GM12878 (cell line): ENCODE measurements around the gene CALML4. TPM values are rescaled to one million over a fixed set of nuclear protein-coding genes. Genes with fewer than 3 reads are reported as not detected.

Experiments used
- ATAC-seq: fragments of 200-7000 bp; cut with Tn5 transposase; 3 replicates; pipeline ENCODE4 v1.9.1; 2020; ENCODE audit warnings: mild to moderate bottlenecking, moderate library complexity
- BruUV-seq: library from RNA; stranded (reverse); fragments of 400-500 nt; replicated peaks from 2 replicates; lab custom pipeline; 2021; lab: Mats Ljungman, UMichigan
- CTCF ChIA-PET: fragments of 300-600 bp; sonication (Branson Sonifier 250); formaldehyde crosslinking; extraction: SDS; loops from one replicate; lab custom pipeline; 2021; ENCODE audit warnings: inconsistent platforms; lab: Yijun Ruan, JAX
- POLR2A ChIA-PET: fragments of 350-600 bp; formaldehyde crosslinking; extraction: SDS; loops from one replicate; lab custom pipeline; 2021; ENCODE audit warnings: inconsistent platforms; lab: Charles Lee
- RAD21 ChIA-PET: fragments of 300-600 bp; sonication (Branson Sonifier 250); formaldehyde crosslinking; loops from one replicate; lab custom pipeline; 2023; ENCODE audit warnings: antibody characterized with exemption; ENCODE audit not compliant: unreplicated experiment; lab: Charles Lee
- SMC1A ChIA-PET: fragments of 300-600 bp; sonication (Branson Sonifier 250); formaldehyde crosslinking; loops from one replicate; lab custom pipeline; 2023; ENCODE audit not compliant: unreplicated experiment, uncharacterized antibody; lab: Charles Lee
- DNase-seq: peaks from one replicate; pipeline ENCODE4 v3.0.0-alpha.2; 2011; ENCODE audit warnings: low read depth, low spot score
- FAIRE-seq: peaks from 3 replicates; lab custom pipeline; 2011; peaks lifted over from hg19 to GRCh38; lab: Jason Lieb, UNC
- H2AFZ ChIP-seq: 2 replicates; pipeline ENCODE4 v1.6.0; 2011; ENCODE audit warnings: low read depth, low read length, control low read depth; ENCODE audit not compliant: control insufficient read depth
- H3K27ac ChIP-seq: 2 replicates; pipeline ENCODE4 v1.5.1; 2011; ENCODE audit warnings: control low read depth; ENCODE audit not compliant: control insufficient read depth, insufficient read depth
- H3K27me3 ChIP-seq, 2 experiments: replicated peaks in 1 of 2; 2 replicates each; pipeline versions ENCODE4 v1.6.0 to v1.6.1; 2011; ENCODE audit warnings: low read length in 1 of 2; ENCODE audit not compliant: control insufficient read depth in 2 of 2, insufficient read depth in 2 of 2
- H3K36me3 ChIP-seq, 2 experiments: 2 replicates each; pipeline ENCODE4 v1.5.1; 2011; ENCODE audit warnings: low read length in 1 of 2; ENCODE audit not compliant: control insufficient read depth in 2 of 2, insufficient read depth in 2 of 2
- H3K4me1 ChIP-seq: 2 replicates; pipeline ENCODE4 v1.6.1; 2011; ENCODE audit warnings: mild to moderate bottlenecking, low read length, moderate library complexity, mixed read lengths; ENCODE audit not compliant: control insufficient read depth, insufficient read depth
- H3K4me2 ChIP-seq: 2 replicates; pipeline ENCODE4 v1.6.0; 2011; ENCODE audit warnings: control low read depth; ENCODE audit not compliant: control insufficient read depth, insufficient read depth
- H3K4me3 ChIP-seq: fragments of 200-600 bp; sonication (generic); 2 replicates; pipeline ENCODE4 v1.5.1; 2016
- H3K79me2 ChIP-seq: 2 replicates; pipeline ENCODE4 v1.6.0; 2011; ENCODE audit warnings: low read length; ENCODE audit not compliant: control insufficient read depth, insufficient read depth
- H3K9ac ChIP-seq: 2 replicates; pipeline ENCODE4 v1.8.0; 2011; ENCODE audit warnings: low read length, control low read depth, mixed read lengths; ENCODE audit not compliant: control insufficient read depth, insufficient read depth
- H3K9me3 ChIP-seq: replicated peaks from 3 replicates; pipeline ENCODE4 v1.5.1; 2011; ENCODE audit warnings: mild to moderate bottlenecking, low read length; ENCODE audit not compliant: control insufficient read depth, insufficient read depth
- H4K20me1 ChIP-seq: 2 replicates; pipeline ENCODE4 v1.6.0; 2011; ENCODE audit not compliant: control insufficient read depth, insufficient read depth
- KAT2A ChIP-seq: conservative IDR thresholded peaks from 2 replicates; pipeline ENCODE4 v1.6.1; 2011; ENCODE audit warnings: low read depth, low read length; ENCODE audit not compliant: control insufficient read depth
- NR2C2 ChIP-seq: IDR thresholded peaks from 2 replicates; pipeline ENCODE4 v1.6.1; 2011; ENCODE audit warnings: borderline replicate concordance, low read depth; ENCODE audit not compliant: control insufficient read depth, insufficient read length
- NR2F1 ChIP-seq: fragments of 450-650 bp; conservative IDR thresholded peaks from 2 replicates; pipeline ENCODE4 v1.6.1; 2017; ENCODE audit warnings: mild to moderate bottlenecking
- RFX5 ChIP-seq: IDR thresholded peaks from 2 replicates; pipeline ENCODE4 v1.6.1; 2011; ENCODE audit warnings: low read depth, low read length, improper control_type of control experiment
- SIX5 ChIP-seq: IDR thresholded peaks from 2 replicates; pipeline ENCODE4 v1.6.1; 2011; ENCODE audit warnings: mild to moderate bottlenecking, low read depth, low read length, moderate library complexity; ENCODE audit not compliant: severe bottlenecking
- SREBF2 ChIP-seq: IDR thresholded peaks from 2 replicates; pipeline ENCODE4 v1.6.1; 2012; ENCODE audit warnings: mild to moderate bottlenecking, low read length
- YBX1 ChIP-seq: fragments of 450-650 bp; IDR thresholded peaks from 2 replicates; pipeline ENCODE4 v1.6.1; 2016; ENCODE audit warnings: antibody characterized with exemption
- ZNF207 ChIP-seq: fragments of 450-650 bp; IDR thresholded peaks from 2 replicates; pipeline ENCODE4 v1.6.1; 2014; ENCODE audit warnings: antibody characterized with exemption, mild to moderate bottlenecking, borderline replicate concordance
- WGBS: methylation state at CpG from one replicate; pipeline ENCODE4 v1.1.6; 2016; ENCODE audit warnings: low lambda C conversion rate; ENCODE audit not compliant: insufficient replicate concordance, insufficient coverage; ENCODE audit errors: missing lambda C conversion rate; 5-methylcytosine and 5-hydroxymethylcytosine counted together
- in situ Hi-C: fragments of 300-500 bp; cut with MboI; formaldehyde crosslinking; loops from 9 replicates; pipeline ENCODE4 v1.14.3; 2018; ENCODE audit warnings: mixed read lengths
- intact Hi-C: fragments of 100-400 bp; cut with micrococcal nuclease; formaldehyde crosslinking; loops from one replicate; pipeline ENCODE4 v1.14.2; 2022; ENCODE audit not compliant: unreplicated experiment
- polyA plus RNA-seq, 11 experiments: library from polyadenylated mRNA; depleted of rRNA in 4 of 11; unstranded in 6 of 11; stranded (reverse) in 5 of 11; fragments of >200 nt; fragmentation: Nextera tagmentation in 4 of 11; fragmentation: Illumina TruSeq in 1 of 11; extraction: Ambion mirVana in 4 of 11; extraction: Trizol in 1 of 11; gene quantifications; 1 replicate in 1 of 11; 2 replicates in 10 of 11; pipeline versions ENCODE4 v1.2.1 to v1.2.3, GENCODE V29; 2011 to 2016; ENCODE audit warnings: inconsistent platforms in 2 of 11, missing spikeins in 2 of 11, low read depth in 1 of 11
- total RNA-seq, 4 experiments: library from RNA; depleted of rRNA in 3 of 4; stranded (reverse); fragments of >200 nt in 3 of 4; fragmentation: Illumina TruSeq in 1 of 4; extraction: Trizol in 1 of 4; gene quantifications; 2 replicates each; pipeline versions ENCODE4 v1.2.1 to v1.2.3, GENCODE V29; 2013 to 2021
- TF ChIP-seq, protein P1 (sequence below): IDR thresholded peaks from 2 replicates; pipeline ENCODE4 v1.6.1; 2011; ENCODE audit warnings: borderline replicate concordance, low read depth, mild to moderate bottlenecking, moderate library complexity, mixed read lengths, low read length; ENCODE audit not compliant: insufficient read depth; ENCODE audit errors: extremely low read length
- TF ChIP-seq, protein P2 (sequence below): fragments of 450-650 bp; IDR thresholded peaks from 2 replicates; pipeline ENCODE4 v1.6.1; 2014; ENCODE audit warnings: mild to moderate bottlenecking

CALML4 gene
- total and polyA plus RNA-seq, 10 of the 15 experiments (the other 5 are each of a cell fraction or from before 2014, with no cell fraction given), result 1.7 to 15.9 (median 5.1) TPM

DNA sequence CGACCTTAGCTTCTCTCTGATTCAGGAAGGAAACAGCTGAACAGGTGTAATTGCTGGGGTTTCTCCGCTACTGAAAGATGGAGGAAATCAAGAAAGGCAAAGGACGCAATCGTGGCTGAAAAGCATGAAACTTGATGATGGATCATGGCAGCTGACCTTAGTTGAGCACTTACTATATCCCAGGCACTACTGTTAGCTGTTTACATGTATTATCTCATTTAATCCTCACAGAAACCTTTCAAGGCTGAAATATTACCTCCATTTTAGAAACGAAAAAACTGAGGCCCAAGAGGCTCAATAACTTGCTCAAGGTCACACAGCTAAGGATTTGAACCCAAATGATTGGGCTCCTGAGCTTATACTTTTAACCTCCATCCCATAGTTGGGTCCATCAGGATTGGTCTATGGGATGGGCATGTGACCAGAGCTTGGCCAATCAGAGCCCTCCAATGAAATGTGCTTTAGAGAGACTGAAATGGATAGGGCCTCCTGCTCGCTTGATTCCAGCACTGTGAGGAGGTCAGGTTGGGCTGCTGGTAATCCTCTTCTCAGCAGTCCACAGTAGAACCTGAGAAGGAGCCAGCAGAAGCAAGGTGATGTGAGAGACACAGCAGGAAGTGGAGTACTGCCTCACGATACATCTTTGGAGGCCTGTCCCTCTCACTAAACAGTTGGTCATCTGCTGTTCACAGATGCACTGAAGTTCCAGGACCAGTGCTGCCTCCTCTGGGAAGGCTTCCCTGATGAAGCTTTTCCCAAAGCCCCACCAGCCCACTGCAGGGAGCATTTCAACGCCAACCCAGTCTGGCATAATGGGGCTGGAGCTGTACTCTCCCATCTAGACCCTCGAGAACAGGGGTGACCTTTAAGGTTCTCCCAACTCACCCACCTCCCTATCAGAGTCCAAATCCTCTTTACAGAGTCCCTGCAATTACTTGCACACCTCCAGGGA, 14.0 kb upstream of the CALML4 start:
- H3K36me3 ChIP-seq, result peaks cover 7 to 13% of the 10 kb centered on the region in 2 experiments
- no peaks in the 10 kb centered on the region for H3K27me3 ChIP-seq
- ChIA-PET CTCF (interaction anchor here (0.7 to 1.7 kb wide), 3 partner anchors 55 to 356 kb away, joined by 3 to 5 read pairs (median 3); no protein-coding TSS in a partner anchor), RAD21 (no interaction called here), POLR2A (interaction anchor here (0.6 kb wide), 1 partner anchor 169 kb away, joined by 3 read pairs; no protein-coding TSS in a partner anchor), SMC1A (interaction anchor here (1.4 kb wide), 1 partner anchor 21 kb away, joined by 4 read pairs; no protein-coding TSS in a partner anchor)
- no TSS peak for BruUV-seq
- no peak overlapping the region for H3K4me2 ChIP-seq
- H3K79me2 ChIP-seq, result peaks cover 43% of the 10 kb centered on the region
- H3K9ac ChIP-seq, result no peak overlapping the region
- DNase-seq, result no peak
- no peaks in the 10 kb centered on the region; the same call in 1 of the 2 replicates for H4K20me1 ChIP-seq
- ATAC-seq, result no peak
- no peak overlapping the region for H2AFZ ChIP-seq
- intact Hi-C loops (no loop called here), in situ Hi-C loops (no loop called here)
- FAIRE-seq, result no peak
- TF ChIP-seq, protein P1, sequence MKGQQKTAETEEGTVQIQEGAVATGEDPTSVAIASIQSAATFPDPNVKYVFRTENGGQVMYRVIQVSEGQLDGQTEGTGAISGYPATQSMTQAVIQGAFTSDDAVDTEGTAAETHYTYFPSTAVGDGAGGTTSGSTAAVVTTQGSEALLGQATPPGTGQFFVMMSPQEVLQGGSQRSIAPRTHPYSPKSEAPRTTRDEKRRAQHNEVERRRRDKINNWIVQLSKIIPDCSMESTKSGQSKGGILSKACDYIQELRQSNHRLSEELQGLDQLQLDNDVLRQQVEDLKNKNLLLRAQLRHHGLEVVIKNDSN, result peak; percentile 60
- no peak for TF ChIP-seq NR2F1
- H3K4me1 ChIP-seq, result peaks cover under 1% of the 10 kb centered on the region; the same call in 1 of the 2 replicates
- H3K9me3 ChIP-seq, result no peaks in the 10 kb centered on the region
- H3K27ac ChIP-seq, result no peak overlapping the region
- 88% methylated on average over 9 of the region's 9 CpGs for WGBS
- H3K4me3 ChIP-seq, result no peak overlapping the region

DNA sequence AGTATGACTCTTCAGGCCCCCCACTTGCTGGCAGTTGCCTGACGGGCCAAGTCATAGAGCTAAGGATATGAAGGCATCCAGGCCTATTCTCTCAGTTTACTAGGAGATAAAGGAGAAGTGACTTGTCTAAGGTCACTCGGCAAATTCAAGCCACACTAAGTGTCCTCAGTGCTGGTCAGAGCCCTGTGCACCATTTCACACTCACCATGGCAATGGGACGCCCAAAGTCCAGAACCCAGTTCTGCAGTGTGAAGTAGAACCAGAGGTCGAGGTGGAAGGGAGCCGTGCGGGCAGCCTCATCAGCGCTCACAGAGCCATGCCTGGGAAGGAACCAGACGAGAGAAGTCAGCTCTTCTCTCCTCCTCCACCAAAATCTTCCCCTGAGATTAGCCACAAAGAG, 13.2 kb upstream of the CALML4 start:
- Histone ChIP-seq H3K36me3 (peaks cover 13% of the 10 kb centered on the region in 2 experiments), H3K4me3 (no peak overlapping the region), H2AFZ (no peak overlapping the region), H3K79me2 (peaks cover 36% of the 10 kb centered on the region), H3K27me3 (no peaks in the 10 kb centered on the region), H4K20me1 (no peaks in the 10 kb centered on the region; the same call in 1 of the 2 replicates), H3K9ac (no peak overlapping the region), H3K27ac (no peak overlapping the region), H3K9me3 (no peaks in the 10 kb centered on the region), H3K4me1 (no peaks in the 10 kb centered on the region), H3K4me2 (no peak overlapping the region)
- ChIA-PET SMC1A (no interaction called here), RAD21 (no interaction called here), CTCF (interaction anchor here (1.7 kb wide), 1 partner anchor 54 kb away, joined by 3 read pairs; no protein-coding TSS in a partner anchor), POLR2A (no interaction called here)
- DNase-seq, result no peak
- FAIRE-seq, result no peak
- no TSS peak for BruUV-seq
- in situ Hi-C loops (no loop called here), intact Hi-C loops (no loop called here)
- WGBS, result 88% methylated on average over 8 of the region's 8 CpGs
- no peak for ATAC-seq
- TF ChIP-seq KAT2A (no peak), ZNF207 (no peak), SIX5 (no peak), RFX5 (no peak), YBX1 (no peak), NR2C2 (no peak), SREBF2 (no peak)
- TF ChIP-seq, protein P2, sequence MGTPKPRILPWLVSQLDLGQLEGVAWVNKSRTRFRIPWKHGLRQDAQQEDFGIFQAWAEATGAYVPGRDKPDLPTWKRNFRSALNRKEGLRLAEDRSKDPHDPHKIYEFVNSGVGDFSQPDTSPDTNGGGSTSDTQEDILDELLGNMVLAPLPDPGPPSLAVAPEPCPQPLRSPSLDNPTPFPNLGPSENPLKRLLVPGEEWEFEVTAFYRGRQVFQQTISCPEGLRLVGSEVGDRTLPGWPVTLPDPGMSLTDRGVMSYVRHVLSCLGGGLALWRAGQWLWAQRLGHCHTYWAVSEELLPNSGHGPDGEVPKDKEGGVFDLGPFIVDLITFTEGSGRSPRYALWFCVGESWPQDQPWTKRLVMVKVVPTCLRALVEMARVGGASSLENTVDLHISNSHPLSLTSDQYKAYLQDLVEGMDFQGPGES, result no peak
